Lung (tissue), 12 donors: Measurements from ENCODE around the gene RTTN. TPM values are rescaled to one million over a fixed set of nuclear protein-coding genes. Genes with fewer than 3 reads are reported as not detected.
"Not testable (repeated sequence)": the region's sequence is repeated elsewhere in the genome, so short reads cannot be mapped to it uniquely, and the experiment has no call there.

ENCODE experiments used
- ATAC-seq: fragments of 200-7000 bp; cut with Tn5 transposase; one replicate; pipeline ENCODE4 v1.9.1; 2020; ENCODE audit warnings: moderate number of reproducible peaks; ENCODE audit not compliant: insufficient read depth, low FRiP score
- DNase-seq, 3 donors: peaks; one replicate each; pipeline ENCODE4 v3.0.0-alpha.2; 2013 to 2017
- H3K27ac ChIP-seq, 2 donors: one replicate each; pipeline ENCODE4 v1.5.1; 2013; ENCODE audit warnings: mild to moderate bottlenecking in 2 of 2, moderate library complexity in 2 of 2, control low read depth in 1 of 2, inconsistent platforms in 1 of 2, low read depth in 1 of 2, low read length in 1 of 2
- H3K27me3 ChIP-seq, 3 donors: one replicate each; pipeline ENCODE4 v1.5.1; 2013; ENCODE audit warnings: low read length in 2 of 3; ENCODE audit not compliant: control insufficient read depth in 3 of 3, insufficient read depth in 3 of 3
- H3K36me3 ChIP-seq, 4 donors: one replicate each; pipeline ENCODE4 v1.5.1; 2013; ENCODE audit warnings: low read length in 4 of 4, mild to moderate bottlenecking in 1 of 4, moderate library complexity in 1 of 4; ENCODE audit not compliant: control insufficient read depth in 4 of 4, insufficient read depth in 4 of 4
- H3K4me1 ChIP-seq, 5 donors: one replicate each; pipeline ENCODE4 v1.5.1; 2013; ENCODE audit warnings: low read length in 5 of 5, mild to moderate bottlenecking in 2 of 5, moderate library complexity in 1 of 5; ENCODE audit not compliant: control insufficient read depth in 5 of 5, insufficient read depth in 5 of 5
- H3K4me3 ChIP-seq: one replicate; pipeline ENCODE4 v1.5.1; 2013; ENCODE audit warnings: mild to moderate bottlenecking, control low read depth, moderate library complexity
- H3K9ac ChIP-seq, 2 donors: one replicate each; pipeline ENCODE4 v1.5.1; 2013; ENCODE audit warnings: low read length in 2 of 2, control low read depth in 1 of 2; ENCODE audit not compliant: insufficient read depth in 1 of 2
- H3K9me3 ChIP-seq, 4 donors: one replicate each; pipeline ENCODE4 v1.5.1; 2013; ENCODE audit warnings: low read length in 3 of 4, mild to moderate bottlenecking in 1 of 4, moderate library complexity in 1 of 4; ENCODE audit not compliant: control insufficient read depth in 4 of 4, insufficient read depth in 3 of 4
- WGBS, 2 donors: extraction: QIAGEN DNeasy Blood & Tissue Kit; methylation state at CpG; one replicate each; pipeline ENCODE4 v1.1.7; 2013; 5-methylcytosine and 5-hydroxymethylcytosine counted together
- polyA plus RNA-seq, 2 donors: library from polyadenylated mRNA; stranded (reverse); fragments of 200-250 nt; gene quantifications; one replicate each; pipeline ENCODE4 v1.2.1, GENCODE V29; 2013
- total RNA-seq, 2 donors: library from RNA; depleted of rRNA in 1 of 2; stranded (reverse); fragments of >200 nt in 1 of 2; gene quantifications; one replicate each; pipeline ENCODE4 v1.2.1, GENCODE V29; 2014 to 2021
- TF ChIP-seq, protein P1 (sequence below): IDR thresholded peaks from 2 replicates; pipeline ENCODE4 v1.5.1; 2012; ENCODE audit warnings: mild to moderate bottlenecking; ENCODE audit errors: control extremely low read depth, extremely low read depth
- donor health status: control.
- donor health status: control.
- donor health status: Bipolar disorder and iron deficiency.
- donor health status: healthy.
- donor health status: DM: yes; HTN: yes; CAD: no.

Gene RTTN
- total and polyA plus RNA-seq, 4 donors, result 2.1 to 50.8 (median 9.2) TPM

DNA sequence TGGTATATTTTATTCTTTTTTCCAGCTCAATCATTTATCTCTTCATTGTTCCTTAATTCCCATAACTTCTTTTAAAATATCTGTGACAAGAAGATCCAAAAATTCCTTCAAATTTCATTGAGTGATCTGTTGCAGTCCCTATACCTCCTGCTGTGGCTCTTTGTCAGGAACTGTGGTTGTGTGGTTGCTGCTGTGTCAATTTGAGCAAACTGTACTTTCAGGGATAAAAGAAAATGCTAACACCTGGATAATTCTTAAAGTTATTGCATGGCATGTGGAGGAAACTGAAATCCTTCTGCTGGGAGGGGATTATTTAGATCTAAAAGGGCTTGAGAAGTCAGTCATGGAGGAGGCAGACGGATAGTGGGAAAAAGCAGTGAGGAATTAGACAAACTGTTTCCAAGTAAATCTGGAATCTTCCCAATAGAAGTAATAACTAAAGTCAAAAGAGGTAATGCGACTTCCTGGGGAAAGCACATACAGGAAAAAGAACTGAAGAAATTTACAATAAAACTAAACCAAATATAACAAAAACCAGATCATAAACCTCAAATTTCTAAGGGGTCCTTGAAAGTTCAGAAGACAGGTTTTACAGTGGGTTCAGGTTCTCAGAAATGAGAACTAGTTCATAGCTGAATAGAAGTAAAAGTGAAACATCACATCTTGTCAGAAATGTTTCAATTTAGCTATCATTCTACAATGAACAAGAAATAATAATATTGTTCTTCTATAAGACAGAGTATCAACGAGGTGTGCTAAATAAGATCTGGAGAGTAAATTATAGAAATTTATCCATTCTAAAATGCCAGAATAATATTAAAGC is 224.3 kb downstream of the RTTN start:
- Histone ChIP-seq H3K27ac (no peak overlapping the region), H3K27me3 (no peaks in the 10 kb centered on the region), H3K9me3 (peaks cover 0 to 14% (median 9%) of the 10 kb centered on the region in 4 donors), H3K4me3 (no peak overlapping the region), H3K36me3 (peaks cover 0 to 3% (median 1%) of the 10 kb centered on the region in 4 donors), H3K4me1 (peaks cover 0 to 3% (median 0%) of the 10 kb centered on the region in 5 donors), H3K9ac (no peak overlapping the region)
- DNase-seq (no peak), ATAC-seq (no peak)
- TF ChIP-seq, protein P1, sequence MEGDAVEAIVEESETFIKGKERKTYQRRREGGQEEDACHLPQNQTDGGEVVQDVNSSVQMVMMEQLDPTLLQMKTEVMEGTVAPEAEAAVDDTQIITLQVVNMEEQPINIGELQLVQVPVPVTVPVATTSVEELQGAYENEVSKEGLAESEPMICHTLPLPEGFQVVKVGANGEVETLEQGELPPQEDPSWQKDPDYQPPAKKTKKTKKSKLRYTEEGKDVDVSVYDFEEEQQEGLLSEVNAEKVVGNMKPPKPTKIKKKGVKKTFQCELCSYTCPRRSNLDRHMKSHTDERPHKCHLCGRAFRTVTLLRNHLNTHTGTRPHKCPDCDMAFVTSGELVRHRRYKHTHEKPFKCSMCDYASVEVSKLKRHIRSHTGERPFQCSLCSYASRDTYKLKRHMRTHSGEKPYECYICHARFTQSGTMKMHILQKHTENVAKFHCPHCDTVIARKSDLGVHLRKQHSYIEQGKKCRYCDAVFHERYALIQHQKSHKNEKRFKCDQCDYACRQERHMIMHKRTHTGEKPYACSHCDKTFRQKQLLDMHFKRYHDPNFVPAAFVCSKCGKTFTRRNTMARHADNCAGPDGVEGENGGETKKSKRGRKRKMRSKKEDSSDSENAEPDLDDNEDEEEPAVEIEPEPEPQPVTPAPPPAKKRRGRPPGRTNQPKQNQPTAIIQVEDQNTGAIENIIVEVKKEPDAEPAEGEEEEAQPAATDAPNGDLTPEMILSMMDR, result no peak
- WGBS, 2 donors, result 65 to 82% methylated on average over 3 of the region's 3 CpGs

DNA sequence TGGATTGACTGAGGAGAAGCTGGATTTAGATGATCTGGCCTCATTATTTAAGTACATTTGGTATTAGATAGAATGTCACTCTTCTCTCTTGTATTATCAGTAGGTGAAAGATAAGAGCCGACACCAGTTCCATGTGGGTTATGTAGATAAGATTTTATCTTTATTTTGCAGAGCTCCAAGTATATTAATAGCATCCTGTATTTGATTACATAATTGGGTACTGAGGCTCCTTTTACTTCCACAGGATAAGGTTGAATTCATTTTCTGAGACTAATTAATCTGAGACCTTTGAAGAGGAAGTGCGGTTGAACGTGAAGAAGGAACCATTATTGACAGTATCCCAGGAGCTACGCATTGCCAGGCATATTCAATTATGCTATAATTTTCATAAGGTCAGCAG is 225.0 kb downstream of the RTTN start:
- Histone ChIP-seq H3K9ac (no peak overlapping the region), H3K4me1 (peaks cover 0 to 3% (median 0%) of the 10 kb centered on the region in 5 donors), H3K9me3 (peaks cover 0 to 20% (median 10%) of the 10 kb centered on the region in 4 donors), H3K36me3 (peaks cover 0 to 3% (median 1%) of the 10 kb centered on the region in 4 donors), H3K27ac (no peak overlapping the region), H3K4me3 (no peak overlapping the region), H3K27me3 (no peaks in the 10 kb centered on the region)
- ATAC-seq (no peak), DNase-seq (no peak)
- WGBS, 2 donors, result 37 to 56% methylated on average over 4 of the region's 4 CpGs
- TF ChIP-seq, protein P1, result no peak

DNA sequence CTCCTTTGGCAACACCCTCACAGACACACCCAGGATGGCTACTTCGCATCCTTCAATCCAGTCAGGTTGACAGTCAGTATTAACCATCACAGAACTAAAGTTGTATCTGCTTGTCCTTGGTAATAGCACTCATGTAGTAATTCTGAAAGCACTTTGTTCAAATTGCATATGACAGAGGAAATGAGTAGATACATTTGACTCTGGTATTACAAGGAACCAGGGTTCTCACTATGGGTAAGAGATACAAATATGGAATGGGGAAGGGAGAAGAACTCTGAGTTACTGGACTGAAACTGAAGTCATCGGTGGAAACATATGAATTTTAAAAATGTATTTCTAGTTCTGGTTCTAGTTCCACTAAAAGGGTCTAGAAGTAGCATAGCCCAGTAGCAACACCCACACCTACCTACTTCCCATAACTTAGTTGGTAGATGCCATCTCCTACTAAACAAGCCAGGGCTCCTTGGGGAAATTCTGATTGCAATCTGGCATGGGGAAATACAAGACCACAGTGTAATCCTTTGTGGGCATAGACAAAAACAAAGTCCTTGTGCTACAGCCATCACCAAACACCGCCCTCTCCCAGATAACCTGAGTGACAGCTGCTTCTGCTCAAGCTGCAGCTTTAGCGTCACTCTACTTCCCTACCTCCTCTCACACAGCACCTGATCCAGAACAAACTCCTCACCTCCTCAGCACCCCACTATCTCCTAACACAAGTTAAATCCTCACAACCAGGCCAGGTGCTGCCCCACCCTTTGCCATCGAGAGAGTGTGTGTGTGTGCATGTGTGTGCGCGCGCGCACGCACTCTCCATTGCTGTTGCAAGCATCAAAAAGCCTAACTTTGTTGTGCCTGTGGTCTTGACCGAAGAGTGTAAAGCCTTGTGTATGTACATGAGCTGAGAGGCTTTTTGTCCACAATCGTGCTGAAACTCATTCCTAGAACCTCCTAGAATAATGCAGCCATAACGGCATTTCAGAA is 226.5 kb downstream of the RTTN start:
- Histone ChIP-seq H3K27me3 (no peaks in the 10 kb centered on the region), H3K4me1 (peaks cover 0 to 3% (median 0%) of the 10 kb centered on the region in 5 donors), H3K9ac (no peak overlapping the region), H3K27ac (no peak overlapping the region), H3K4me3 (no peak overlapping the region), H3K36me3 (peaks cover 0 to 3% (median 1%) of the 10 kb centered on the region in 4 donors), H3K9me3 (peaks cover 0 to 28% (median 14%) of the 10 kb centered on the region in 4 donors)
- DNase-seq (no peak), ATAC-seq (no peak)
- 89 to 92% methylated on average over 13 of the region's 13 CpGs for WGBS, 2 donors
- TF ChIP-seq, protein P1, result no peak

DNA sequence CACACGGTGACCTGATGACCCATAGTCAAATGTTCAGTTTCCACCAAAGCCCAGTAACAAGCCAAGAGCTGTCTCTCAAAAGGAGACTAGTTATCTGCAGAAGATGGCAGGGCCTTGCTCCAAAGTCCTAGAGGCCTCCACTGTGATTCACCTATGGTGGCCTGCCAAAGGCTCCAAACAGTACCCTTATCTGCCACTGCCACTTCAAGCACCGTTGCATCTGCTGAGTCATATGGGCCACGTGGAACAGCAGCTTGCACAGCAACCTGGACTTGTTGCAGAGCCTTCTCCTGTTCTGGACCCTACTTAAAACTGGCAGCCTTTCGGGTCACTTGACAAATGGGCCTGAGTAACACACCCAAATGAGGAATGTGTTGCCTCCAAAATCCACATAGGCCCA is 230.2 kb downstream of the RTTN start:
- not testable (repeated sequence) for H3K4me3 ChIP-seq, H3K36me3 ChIP-seq, H3K27me3 ChIP-seq, ATAC-seq, H3K27ac ChIP-seq, H3K4me1 ChIP-seq, H3K9ac ChIP-seq, DNase-seq
- H3K9me3 ChIP-seq, result peaks cover 0 to 39% (median 14%) of the 10 kb centered on the region in 4 donors
- WGBS, 2 donors, result 91% methylated on average over 4 of the region's 4 CpGs
